NCI-H82 treated with DMSO at 0.1 percent for 48 hours (cell line): ENCODE results near the gene SETBP1.

Experiments used
- DNase-seq: peaks from one replicate; lab custom pipeline; 2025; ENCODE audit not compliant: unreplicated experiment; lab: John Stamatoyannopoulos, UW

Gene SETBP1

GRCh38 chr18:44921974-44922373, 241.3 kb downstream of the SETBP1 start:
- no peak for DNase-seq

- DNase-seq = no peak
These were observed 242.3 kb downstream of the SETBP1 start for GRCh38 chr18:44922968-44923367.

- no peak for DNase-seq
These were observed 244.3 kb downstream of the SETBP1 start for GRCh38 chr18:44924785-44925499.

- DNase-seq = no peak
These were observed 246.6 kb downstream of the SETBP1 start for GRCh38 chr18:44927127-44927849.

- no peak for DNase-seq
These were observed 254.2 kb downstream of the SETBP1 start for GRCh38 chr18:44934901-44935300.

- DNase-seq = no peak
These were observed 254.8 kb downstream of the SETBP1 start for GRCh38 chr18:44935455-44935854.

- DNase-seq = no peak
These were observed 255.8 kb downstream of the SETBP1 start for GRCh38 chr18:44936485-44936884.

- peak; percentile 77 for DNase-seq
These were observed 257.5 kb downstream of the SETBP1 start for GRCh38 chr18:44937960-44938719.

GRCh38 chr18:44938720-44939665, 258.3 kb downstream of the SETBP1 start:
- DNase-seq = no peak

GRCh38 chr18:44941516-44941915, 260.8 kb downstream of the SETBP1 start:
- no peak for DNase-seq

- no peak for DNase-seq
These were observed 261.4 kb downstream of the SETBP1 start for GRCh38 chr18:44942073-44942472.

GRCh38 chr18:44943311-44943881, 262.7 kb downstream of the SETBP1 start:
- DNase-seq = no peak

- no peak for DNase-seq
These were observed 263.8 kb downstream of the SETBP1 start for GRCh38 chr18:44944461-44944860.

GRCh38 chr18:44945888-44946401, 265.3 kb downstream of the SETBP1 start:
- DNase-seq = no peak

GRCh38 chr18:44946529-44947113, 265.9 kb downstream of the SETBP1 start:
- DNase-seq = peak; percentile 42

GRCh38 chr18:44949967-44950366, 269.3 kb downstream of the SETBP1 start:
- DNase-seq = no peak

GRCh38 chr18:44950685-44951195, 270.1 kb downstream of the SETBP1 start:
- no peak for DNase-seq

GRCh38 chr18:44951748-44952147, 271.1 kb downstream of the SETBP1 start:
- no peak for DNase-seq

GRCh38 chr18:44954257-44954656, 273.6 kb downstream of the SETBP1 start:
- no peak for DNase-seq

- no peak for DNase-seq
These were observed 275.1 kb downstream of the SETBP1 start for GRCh38 chr18:44955825-44956224.
